K562 (cell line): ENCODE data around the gene SLC25A28. TPM values are rescaled to one million over a fixed set of nuclear protein-coding genes. Genes with fewer than 3 reads are reported as not detected.

Experiments
- ATAC-seq: fragments of 200-7000 bp; cut with Tn5 transposase; 3 replicates; pipeline ENCODE4 v1.9.1; 2020; ENCODE audit warnings: moderate library complexity
- BruUV-seq: library from RNA; stranded (reverse); fragments of 400-500 nt; replicated peaks from 2 replicates; lab custom pipeline; 2021; lab: Mats Ljungman, UMichigan
- CTCF ChIA-PET: fragments of 300-600 bp; formaldehyde crosslinking; extraction: SDS; loops from one replicate; lab custom pipeline; 2021; ENCODE audit warnings: low intra/inter-chr PET ratio; lab: Yijun Ruan, JAX
- POLR2A ChIA-PET: fragments of 300-600, 350-650 bp; sonication (Branson Sonifier 250); formaldehyde crosslinking; extraction: SDS; loops from one replicate; lab custom pipeline; 2021; ENCODE audit warnings: antibody characterized with exemption, inconsistent platforms; lab: Yijun Ruan, JAX
- DNase-seq, 4 experiments: peaks; one replicate each; pipeline versions ENCODE4 v3.0.0 to v3.0.0-alpha.2; 2011 to 2018; ENCODE audit warnings: low spot score in 3 of 4, mixed read lengths in 3 of 4; ENCODE audit errors: extremely low read depth in 1 of 4
- FAIRE-seq: peaks from 2 replicates; lab custom pipeline; 2011; peaks lifted over from hg19 to GRCh38; lab: Jason Lieb, UNC
- H2AFZ ChIP-seq: 2 replicates; pipeline ENCODE4 v1.6.0; 2011; ENCODE audit warnings: low read depth, low read length, control low read depth, inconsistent platforms
- H3K27ac ChIP-seq: fragments of 200-600 bp; 3 replicates; pipeline ENCODE4 v1.8.0; 2011; ENCODE audit warnings: low read depth, mild to moderate bottlenecking, control low read depth, inconsistent platforms, low read length, moderate library complexity, mixed read lengths; ENCODE audit errors: extremely low read depth
- H3K27me3 ChIP-seq, 2 experiments: fragments of 300-600 bp in 1 of 2; 2 replicates in 1 of 2; 3 replicates in 1 of 2; pipeline versions ENCODE4 v1.6.0 to v1.8.0; 2011; ENCODE audit warnings: inconsistent platforms in 2 of 2, low read length in 2 of 2, mild to moderate bottlenecking in 1 of 2, mixed read lengths in 1 of 2, moderate library complexity in 1 of 2; ENCODE audit not compliant: control insufficient read depth in 2 of 2, insufficient read depth in 2 of 2
- H3K36me3 ChIP-seq: fragments of 300-600 bp; 3 replicates; pipeline ENCODE4 v1.8.0; 2011; ENCODE audit warnings: mild to moderate bottlenecking, low read length, inconsistent platforms; ENCODE audit not compliant: control insufficient read depth, insufficient read depth
- H3K4me1 ChIP-seq, 2 experiments: fragments of 200-600 bp in 1 of 2; replicated peaks in 1 of 2; 2 replicates in 1 of 2; 3 replicates in 1 of 2; pipeline versions ENCODE4 v1.5.1 to v1.8.0; 2011; ENCODE audit warnings: inconsistent platforms in 2 of 2, low read length in 2 of 2, mild to moderate bottlenecking in 1 of 2, mixed read lengths in 1 of 2, moderate library complexity in 1 of 2; ENCODE audit not compliant: control insufficient read depth in 2 of 2, insufficient read depth in 2 of 2
- H3K4me2 ChIP-seq: 2 replicates; pipeline ENCODE4 v1.6.1; 2011; ENCODE audit warnings: low read length, control low read depth, inconsistent platforms, mixed read lengths; ENCODE audit not compliant: insufficient read depth
- H3K4me3 ChIP-seq: fragments of 200-600 bp; sonication (generic), shearing (Covaris generic); 2 replicates; pipeline ENCODE4 v1.5.1; 2016; ENCODE audit warnings: control low read depth, inconsistent platforms
- H3K79me2 ChIP-seq: fragments of 200-600 bp; 3 replicates; pipeline ENCODE4 v1.8.0; 2011; ENCODE audit warnings: low read length, inconsistent platforms; ENCODE audit not compliant: control insufficient read depth, insufficient read depth
- H3K9ac ChIP-seq, 2 experiments: 2 replicates each; pipeline versions ENCODE4 v1.6.0 to v1.6.1; 2011; ENCODE audit warnings: low read depth in 2 of 2, low read length in 2 of 2, control low read depth in 1 of 2, inconsistent platforms in 1 of 2, mild to moderate bottlenecking in 1 of 2, mixed read lengths in 1 of 2; ENCODE audit not compliant: insufficient read depth in 1 of 2
- H3K9me1 ChIP-seq: one replicate; pipeline ENCODE4 v1.6.0; 2011; ENCODE audit warnings: inconsistent platforms, mild to moderate bottlenecking, low read length, moderate library complexity; ENCODE audit not compliant: control insufficient read depth, insufficient read depth
- H3K9me3 ChIP-seq: replicated peaks from 2 replicates; pipeline ENCODE4 v1.5.1; 2011; ENCODE audit warnings: low read depth, low read length, inconsistent platforms; ENCODE audit not compliant: control insufficient read depth, insufficient read depth
- H4K20me1 ChIP-seq: replicated peaks from 2 replicates; pipeline ENCODE4 v1.6.1; 2011; ENCODE audit warnings: low read length, inconsistent platforms, mixed read lengths; ENCODE audit not compliant: control insufficient read depth, insufficient read depth
- ARNT ChIP-seq, 2 experiments: fragments of 450-650 bp; IDR thresholded peaks; 2 replicates each; pipeline ENCODE4 v1.6.1; 2016; ENCODE audit warnings: mild to moderate bottlenecking in 1 of 2
- BDP1 ChIP-seq: IDR thresholded peaks from 3 replicates; pipeline ENCODE4 v1.6.1; 2011; ENCODE audit not compliant: insufficient read length, insufficient read depth
- CBX8 ChIP-seq: fragments of 200-600 bp; sonication (generic); IDR thresholded peaks from 2 replicates; pipeline ENCODE4 v1.6.1; 2012; ENCODE audit warnings: borderline replicate concordance, mixed run types, low read depth, mild to moderate bottlenecking, moderate library complexity, mixed read lengths, low read length, control low read depth, inconsistent platforms; ENCODE audit not compliant: poor library complexity, severe bottlenecking; ENCODE audit errors: extremely low read depth
- FOSL1 ChIP-seq: fragments of 200-800 bp; sonication (Bioruptor generic); conservative IDR thresholded peaks from 2 replicates; pipeline ENCODE4 v1.6.1; 2016; ENCODE audit warnings: missing genetic modification characterization, missing compliant biosample characterization
- GATAD2B ChIP-seq: fragments of 450-650 bp; IDR thresholded peaks from 2 replicates; pipeline ENCODE4 v1.6.1; 2017; ENCODE audit warnings: mild to moderate bottlenecking, borderline replicate concordance
- OTX1 ChIP-seq: fragments of 450-650 bp; formaldehyde crosslinking; IDR thresholded peaks from 2 replicates; pipeline ENCODE4 v1.4.0; 2022; ENCODE audit warnings: mild to moderate bottlenecking
- PTRF ChIP-seq: fragments of 450-650 bp; IDR thresholded peaks from 2 replicates; pipeline ENCODE4 v1.6.1; 2016; ENCODE audit warnings: mild to moderate bottlenecking, missing genetic modification characterization, missing compliant biosample characterization
- RFX5 ChIP-seq: IDR thresholded peaks from 2 replicates; pipeline ENCODE4 v1.6.1; 2011; ENCODE audit warnings: low read depth, mild to moderate bottlenecking, improper control_type of control experiment, low read length
- SMAD1 ChIP-seq: fragments of 150-350 bp; IDR thresholded peaks from 2 replicates; pipeline ENCODE4 v1.6.1; 2014; ENCODE audit warnings: low read length, low read depth; ENCODE audit not compliant: partially characterized antibody
- SMARCA4 ChIP-seq: fragments of 450-650 bp; IDR thresholded peaks from 2 replicates; pipeline ENCODE4 v1.6.1; 2016
- ZEB2 ChIP-seq: fragments of 450-650 bp; IDR thresholded peaks from 2 replicates; pipeline ENCODE4 v1.6.1; 2016
- ZNF124 ChIP-seq: sonication (generic); formaldehyde crosslinking; IDR thresholded peaks from 2 replicates; pipeline ENCODE4 v1.8.1; 2022; ENCODE audit warnings: missing genetic modification reagents
- WGBS: fragments of 100-300 bp; shearing (Covaris generic); methylation state at CpG from one replicate; pipeline ENCODE4 v1.1.6; 2016; ENCODE audit warnings: low coverage, mixed read lengths; ENCODE audit not compliant: insufficient coverage; ENCODE audit errors: missing lambda C conversion rate; 5-methylcytosine and 5-hydroxymethylcytosine counted together
- in situ Hi-C: fragments of 300-500 bp; cut with MboI; formaldehyde crosslinking; loops from 4 replicates; pipeline ENCODE4 v1.15.0; 2018; ENCODE audit warnings: inconsistent platforms, mixed read lengths
- intact Hi-C: fragments of 100-400 bp; cut with micrococcal nuclease; formaldehyde crosslinking; loops from 2 replicates; pipeline ENCODE4 v1.14.2; 2022
- polyA plus RNA-seq, 8 experiments: library from polyadenylated mRNA; depleted of rRNA in 4 of 8; stranded (reverse) in 5 of 8; unstranded in 3 of 8; fragments of >200 nt; fragmentation: Nextera tagmentation in 2 of 8; fragmentation: Illumina TruSeq in 1 of 8; extraction: Ambion mirVana in 2 of 8; extraction: Trizol in 1 of 8; gene quantifications; 2 replicates each; pipeline versions ENCODE4 v1.2.1 to v1.2.3, GENCODE V29; 2011 to 2014; ENCODE audit warnings: inconsistent platforms in 1 of 8, missing spikeins in 1 of 8
- total RNA-seq, 7 experiments: library from RNA; depleted of rRNA in 6 of 7; stranded (reverse); fragments of >200 nt in 6 of 7; fragmentation: Illumina TruSeq in 2 of 7; extraction: Trizol in 2 of 7; gene quantifications; 2 replicates each; pipeline versions ENCODE4 v1.2.1 to v1.2.3, GENCODE V29; 2011 to 2021; ENCODE audit warnings: low replicate concordance in 1 of 7

SLC25A28 gene
- total and polyA plus RNA-seq, 9 of the 15 experiments (the other 6 are each of a cell fraction or from before 2014, with no cell fraction given) = 6.2 to 32.3 (median 18.8) TPM

GRCh38 chr10:99629625-99629978, 9.4 kb upstream of the SLC25A28 start (continued):
- TF ChIP-seq SMAD1 = no peak
- no peak for TF ChIP-seq ZNF124 (CRISPR knock-in tag)
- no peak for TF ChIP-seq FOSL1 (tag)

- H3K9ac ChIP-seq = no peak overlapping the region
- no peaks in the 10 kb centered on the region for H3K9me1 ChIP-seq
- H3K27me3 ChIP-seq = no peaks in the 10 kb centered on the region; a peak in 1 of 5 replicates
- H3K27ac ChIP-seq = no peak overlapping the region
- H3K9me3 ChIP-seq = no peaks in the 10 kb centered on the region
- no peaks in the 10 kb centered on the region for H3K36me3 ChIP-seq
- intact Hi-C loops = no loop called here
- CTCF ChIA-PET = no interaction called here
- no peaks in the 10 kb centered on the region for H4K20me1 ChIP-seq
- no peak overlapping the region for H2AFZ ChIP-seq
- no TSS peak for BruUV-seq
- ATAC-seq (no peak), FAIRE-seq (no peak), DNase-seq (no peak)
- H3K4me3 ChIP-seq = no peak overlapping the region
- WGBS = 40% methylated on average over 1 of the region's 1 CpG
- H3K79me2 ChIP-seq = no peaks in the 10 kb centered on the region
- no peak for TF ChIP-seq ZEB2
- no peak for TF ChIP-seq OTX1 (CRISPR knock-in tag)
- no peak for TF ChIP-seq CBX8
- TF ChIP-seq BDP1 = no peak
- TF ChIP-seq ARNT (IDR thresholded peaks at IDR 0.05) = no peak
- no peak for TF ChIP-seq RFX5
- no peak for TF ChIP-seq PTRF (tag)
- no peak for TF ChIP-seq SMARCA4
- TF ChIP-seq GATAD2B = no peak
- in situ Hi-C loops = no loop called here
- POLR2A ChIA-PET = no interaction called here
- no peaks in the 10 kb centered on the region for H3K4me1 ChIP-seq
- H3K4me2 ChIP-seq = no peak overlapping the region
These were observed 8.8 kb upstream of the SLC25A28 start for GRCh38 chr10:99628923-99629624.
